Stimulated activated CD8-positive, alpha-beta memory T cell treated with anti-CD3 and anti-CD28 coated beads, Interleukin-15, amount 100 ng/mL, for 4 hours (primary cell): ENCODE data around the gene GHRH.

Source experiments
- DNase-seq, 2 donors: peaks; one replicate each; pipeline ENCODE4 v3.0.0-alpha.2; 2020; ENCODE audit warnings: low read depth in 2 of 2

GHRH gene

GRCh38 chr20:37290158-37290810 lies 28.7 kb upstream of the GHRH start:
- no peak for DNase-seq

- no peak for DNase-seq
Measured at GRCh38 chr20:37288091-37288490, 26.5 kb upstream of the GHRH start.

DNA sequence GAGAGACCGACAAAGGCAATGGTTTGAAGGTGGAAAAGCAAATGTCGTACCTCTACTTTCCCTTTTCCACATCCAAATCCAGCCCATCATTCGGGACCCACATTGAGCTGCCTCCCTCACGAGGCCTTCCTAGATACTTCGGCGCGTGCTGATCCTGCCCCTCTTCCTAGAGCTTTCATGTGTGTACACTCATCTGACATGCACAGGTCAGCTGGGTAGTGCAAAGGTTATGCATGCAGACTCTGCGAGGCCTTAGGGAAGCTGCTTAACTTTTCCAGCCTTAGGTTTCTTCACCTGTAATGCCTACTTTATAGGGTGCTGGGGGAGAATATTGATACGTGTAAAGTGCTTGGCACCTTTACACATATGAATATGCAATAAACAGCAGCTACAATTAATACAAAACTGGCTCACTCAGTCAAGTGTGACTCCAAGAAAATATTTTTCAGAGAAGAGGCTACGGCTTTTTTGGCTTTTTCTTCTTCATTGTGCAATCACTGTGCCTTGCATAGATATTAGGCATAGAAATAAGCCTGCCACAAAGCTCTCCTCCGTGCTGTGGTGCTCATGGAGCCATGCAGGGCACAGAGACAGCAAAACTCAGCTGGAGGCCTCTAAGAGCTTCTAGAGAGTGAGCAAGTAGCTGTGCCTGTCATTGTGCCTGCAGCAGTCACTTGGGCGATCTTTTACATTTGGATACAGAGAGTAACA lies 24.2 kb upstream of the GHRH start:
- no peak for DNase-seq

DNA sequence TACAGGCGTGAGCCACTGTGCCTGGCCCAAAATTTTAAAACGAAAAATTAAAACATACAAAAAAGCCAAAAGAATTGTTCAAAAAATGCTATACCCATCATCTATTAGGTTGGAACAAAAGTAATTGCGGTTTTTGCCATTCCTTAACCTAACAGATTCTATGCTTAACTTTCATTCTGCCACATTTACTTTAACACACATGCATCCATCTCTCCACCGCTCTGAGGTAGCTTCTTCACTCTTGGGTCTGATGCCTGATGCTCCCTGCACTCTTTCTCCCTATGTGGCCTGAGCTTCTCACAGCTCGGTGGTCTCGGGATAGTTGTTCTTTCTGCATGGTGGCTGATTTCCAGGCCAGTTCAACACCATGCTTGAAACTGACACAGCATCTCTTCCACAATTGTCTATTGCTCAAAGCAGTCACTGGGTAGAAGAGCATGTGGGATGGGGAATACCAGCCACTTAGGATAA lies 23.1 kb upstream of the GHRH start:
- no peak for DNase-seq

GRCh38 chr20:37283530-37284195 lies 22.0 kb upstream of the GHRH start:
- no peak for DNase-seq

DNA sequence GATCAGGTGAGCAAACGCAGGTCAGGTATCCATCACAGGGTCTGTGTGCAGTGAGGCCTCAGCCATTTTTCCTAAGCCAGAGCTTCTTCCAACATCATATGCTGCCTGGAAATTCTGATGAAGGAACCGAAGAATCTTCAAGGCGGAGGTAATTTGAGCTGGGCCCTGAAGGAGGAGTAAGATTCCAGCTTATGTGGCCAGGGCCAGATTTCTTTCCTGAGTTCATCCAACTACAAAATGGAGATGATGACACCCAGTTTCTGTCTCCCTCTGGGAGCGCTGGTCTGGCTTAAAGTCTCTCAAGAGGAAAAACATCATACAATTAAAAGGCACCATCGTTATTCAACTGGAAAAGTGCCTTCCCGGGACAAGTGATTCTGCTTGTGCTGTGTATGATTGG lies 20.9 kb upstream of the GHRH start:
- no peak for DNase-seq

GRCh38 chr20:37280403-37280802 lies 18.8 kb upstream of the GHRH start:
- no peak for DNase-seq

- no peak for DNase-seq
Measured at GRCh38 chr20:37279820-37280219, 18.2 kb upstream of the GHRH start.

DNA sequence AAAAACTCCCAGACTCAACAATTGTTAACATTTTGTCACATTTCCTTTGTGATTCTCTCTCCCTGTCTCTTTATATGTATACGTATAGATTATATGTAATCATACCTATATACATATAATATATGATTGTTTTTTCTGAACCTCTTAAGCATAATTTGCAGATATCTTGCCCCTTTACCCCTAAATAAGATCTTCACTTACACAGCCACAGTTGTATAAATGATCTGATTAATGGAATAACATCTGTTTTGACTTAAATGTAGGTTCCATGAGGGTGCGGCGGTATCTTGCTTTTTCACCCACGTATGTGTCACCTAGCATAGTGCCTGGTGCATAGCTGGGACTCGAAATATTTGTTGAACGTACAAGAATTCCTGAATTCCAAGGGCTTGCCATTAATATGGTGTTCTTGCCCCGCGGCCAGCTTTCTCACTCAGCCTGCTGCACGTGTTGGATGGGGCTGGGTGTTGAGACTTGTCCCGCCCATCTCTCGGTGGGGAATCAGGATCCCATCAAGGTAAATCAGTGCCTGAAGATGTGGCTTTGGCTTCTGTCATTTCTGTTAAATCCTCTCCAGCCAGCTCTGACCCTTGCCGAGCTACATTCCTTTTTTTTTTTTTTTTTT lies 17.5 kb upstream of the GHRH start:
- no peak for DNase-seq

GRCh38 chr20:37277253-37277593 lies 15.6 kb upstream of the GHRH start:
- no peak for DNase-seq

DNA sequence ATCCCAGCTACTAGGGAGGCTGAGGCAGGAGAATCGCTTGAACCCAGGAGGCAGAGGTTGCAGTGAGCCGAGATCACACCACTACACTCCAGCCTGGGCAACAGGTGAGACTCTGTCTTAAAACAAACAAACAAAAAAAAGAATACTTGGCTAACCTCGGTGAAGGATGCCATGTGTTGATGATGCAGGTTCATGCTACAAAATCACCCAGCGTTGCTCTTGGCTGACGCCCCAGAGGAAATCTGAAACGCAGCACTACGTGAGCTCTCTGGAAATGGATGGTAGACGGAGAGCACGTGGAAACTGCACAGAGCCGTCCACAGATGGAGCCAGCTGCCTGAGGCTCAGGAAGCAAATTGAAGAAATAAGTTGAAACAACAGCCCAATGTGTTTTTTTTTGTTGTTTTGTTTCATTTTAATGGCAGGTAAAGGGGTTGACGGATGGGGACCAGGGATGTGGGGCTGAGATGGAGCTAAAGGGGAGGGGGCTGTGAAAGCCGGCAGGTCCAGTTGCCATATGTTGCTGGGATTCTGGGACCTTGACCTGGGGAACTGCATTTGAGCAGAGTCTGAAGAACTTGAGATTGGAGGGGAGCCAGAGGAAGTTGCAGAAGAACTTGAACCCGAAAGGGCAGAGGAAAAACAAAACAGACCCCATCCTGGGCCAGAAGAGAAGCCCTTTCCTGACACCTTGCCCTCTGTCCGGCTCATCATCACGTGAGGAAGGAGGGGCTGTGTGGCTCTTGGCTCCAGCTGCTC lies 15.1 kb upstream of the GHRH start:
- DNase-seq, result no peak

DNA sequence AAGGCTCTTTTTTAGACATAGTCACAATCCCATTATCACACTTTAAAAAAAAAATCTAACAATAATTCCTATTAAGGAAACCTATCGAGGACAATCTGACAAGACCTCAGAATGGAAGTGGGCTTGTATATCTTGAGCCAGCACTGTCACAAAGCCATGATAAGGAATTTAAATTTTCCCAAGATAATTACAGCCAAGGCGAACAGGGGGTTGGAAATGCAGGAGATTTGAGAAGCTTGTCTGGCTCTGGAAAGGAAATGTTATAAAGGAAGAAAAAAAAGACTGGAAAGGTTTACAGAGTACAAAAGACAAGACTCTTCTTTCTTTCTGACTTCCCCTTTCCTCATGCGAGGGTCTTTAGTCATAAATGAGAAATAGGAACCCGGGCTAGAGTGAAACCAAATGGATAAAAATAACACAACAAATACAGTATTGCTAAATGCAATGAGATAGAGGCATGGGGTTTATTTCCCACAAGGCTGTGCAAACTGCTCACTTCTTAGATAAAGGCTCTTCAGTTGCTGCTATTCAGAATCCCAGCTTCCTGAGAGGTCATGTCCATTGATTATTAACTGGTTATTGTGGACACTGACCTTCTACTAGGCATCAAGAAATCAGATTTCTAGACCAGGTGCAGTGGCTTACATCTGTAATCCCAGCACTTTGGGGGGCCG lies 13.4 kb upstream of the GHRH start:
- no peak for DNase-seq

DNA sequence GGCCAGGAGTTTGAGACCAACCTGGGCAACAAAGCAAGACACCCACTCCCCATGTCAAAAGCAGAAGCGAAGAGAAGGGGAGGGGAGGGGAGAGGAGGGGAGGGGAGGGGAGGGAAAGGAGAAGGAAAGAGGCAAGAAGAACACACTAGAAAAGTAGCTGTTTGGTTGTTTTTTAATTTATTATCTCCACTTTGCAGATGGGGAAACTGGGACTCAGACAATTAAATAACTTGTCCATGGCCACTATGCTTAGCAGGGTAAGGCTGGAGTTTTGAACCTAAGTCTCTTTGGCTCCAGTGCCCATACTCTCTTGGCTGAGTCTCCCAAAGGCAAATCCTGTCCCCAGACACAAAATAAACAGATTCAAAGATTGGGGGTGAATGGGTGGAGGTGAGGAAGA lies 12.4 kb upstream of the GHRH start:
- no peak for DNase-seq

- DNase-seq, result no peak
Measured at GRCh38 chr20:37271421-37271768, 9.8 kb upstream of the GHRH start.

DNA sequence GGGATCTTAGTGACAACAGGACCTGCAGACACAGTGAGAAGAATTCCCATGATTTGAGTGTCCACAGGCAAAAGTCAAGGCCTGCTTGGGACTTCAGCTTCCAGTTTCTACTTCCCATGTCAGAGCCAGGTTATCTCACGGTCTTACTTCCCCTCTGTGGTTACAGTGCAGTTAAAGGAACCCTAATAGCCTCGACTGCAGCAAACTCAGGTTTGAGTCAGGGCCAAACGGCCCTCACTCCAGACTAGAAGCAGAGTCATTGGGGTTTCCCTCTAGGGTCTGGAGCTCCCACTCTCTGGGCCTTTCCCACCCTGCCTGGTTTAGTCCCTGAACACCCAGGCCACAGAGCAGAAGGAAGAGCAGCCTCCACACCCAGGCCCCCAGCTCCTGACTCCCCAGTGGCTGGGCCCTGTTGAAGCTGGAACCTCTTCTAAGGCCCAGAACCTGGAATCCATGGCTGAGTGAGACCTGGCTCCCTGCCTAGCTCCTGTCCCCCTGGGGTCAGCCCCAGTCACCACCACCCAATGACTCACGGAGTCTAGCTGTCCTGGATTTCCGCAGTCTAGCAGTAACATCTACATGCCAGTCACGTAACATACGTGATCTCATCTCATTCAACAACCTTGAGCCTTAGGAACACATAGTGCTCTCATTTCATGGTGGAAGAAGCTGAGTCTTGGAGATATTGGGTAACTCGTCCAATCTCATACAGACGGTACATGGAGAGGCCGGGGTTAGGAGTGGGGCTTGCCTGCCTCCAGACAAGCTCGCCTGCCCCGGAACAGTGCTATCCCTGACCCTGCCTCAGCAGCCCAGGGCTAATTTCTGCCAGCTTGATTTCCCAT lies 9.2 kb upstream of the GHRH start:
- no peak for DNase-seq

- DNase-seq, result no peak
Measured at GRCh38 chr20:37267667-37268313, 6.2 kb upstream of the GHRH start.

DNA sequence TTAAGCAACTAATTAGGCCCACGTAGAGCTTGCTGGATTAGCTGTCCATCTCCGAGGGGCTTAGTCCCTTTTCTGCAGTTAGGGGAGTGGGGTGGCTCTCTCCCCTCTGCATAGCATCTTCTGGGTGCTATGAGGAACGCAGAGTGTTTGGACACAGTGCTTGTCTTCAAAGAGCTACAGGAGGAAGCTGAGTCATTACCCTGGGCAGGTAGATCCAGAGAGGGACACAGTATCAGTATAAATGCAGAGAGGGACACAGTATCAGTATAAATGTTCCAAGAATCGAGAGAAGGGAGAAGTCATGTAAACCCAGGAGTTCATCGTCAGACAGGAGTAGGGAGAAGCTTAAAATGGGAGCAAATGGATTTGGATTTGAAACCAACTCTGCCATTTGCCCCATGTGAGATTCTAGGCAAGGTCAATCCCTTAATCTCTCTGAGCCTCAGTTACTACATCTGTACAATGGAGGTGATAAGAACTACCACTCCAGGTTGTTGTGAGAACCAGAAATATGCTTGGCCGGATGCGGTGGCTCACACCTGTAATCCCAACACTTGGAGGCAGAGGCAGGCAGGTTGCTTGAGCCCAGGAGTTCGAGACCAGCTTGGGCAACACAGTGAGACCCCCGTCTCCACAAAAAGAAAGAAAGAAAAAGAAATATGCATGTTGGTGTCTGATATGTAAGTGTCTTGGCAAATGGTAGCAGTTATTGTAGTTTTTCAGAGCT lies 5.5 kb upstream of the GHRH start:
- DNase-seq, result no peak

GRCh38 chr20:37265152-37265551 lies 3.5 kb upstream of the GHRH start:
- no peak for DNase-seq

DNA sequence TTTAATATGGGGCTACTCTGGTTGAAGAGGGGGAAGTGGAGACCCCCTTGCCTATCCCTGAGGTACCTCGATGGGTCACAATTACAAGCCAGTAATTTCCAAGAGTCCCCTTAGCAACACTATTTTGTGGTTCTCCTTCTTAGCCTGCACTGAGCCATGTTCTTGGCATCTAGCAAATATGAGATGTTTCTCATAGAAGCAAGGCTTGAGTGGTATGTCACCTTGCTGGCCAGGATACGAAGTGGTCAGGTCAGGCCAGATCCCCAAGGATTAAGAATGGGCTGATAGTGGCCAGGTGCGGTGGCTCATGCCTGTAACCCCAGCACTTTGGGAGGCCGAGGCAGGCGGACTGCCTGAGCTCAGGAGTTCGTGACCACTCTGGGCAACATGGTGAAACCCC lies 2.1 kb upstream of the GHRH start:
- DNase-seq, result no peak
